ENCODE results near the gene SF3B1.

DNA sequence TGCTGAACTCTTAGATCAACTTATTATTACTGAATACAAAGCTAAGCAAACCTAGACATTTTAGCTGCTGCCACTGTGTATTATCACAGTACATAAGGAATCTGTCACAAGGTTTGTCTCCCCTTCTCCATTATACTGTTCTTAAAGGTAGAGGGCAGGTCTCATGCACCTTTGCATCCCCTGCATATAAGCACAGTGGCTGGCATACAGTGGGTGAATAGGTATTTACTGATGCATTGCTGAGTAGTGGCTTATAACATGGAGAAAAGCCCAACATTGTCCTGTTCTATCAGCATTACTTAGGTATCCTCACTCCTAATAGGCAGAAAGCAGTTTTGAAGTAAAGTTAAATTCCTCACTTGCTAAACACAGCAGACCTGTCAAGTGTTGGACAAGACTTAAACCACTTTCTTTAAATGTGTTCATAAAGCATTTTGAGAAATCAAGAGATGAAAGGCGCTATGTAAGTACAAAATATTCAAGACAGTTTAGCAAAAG, 43.6 kb downstream of the SF3B1 start:
- TF ChIP-seq CTCF (optimal IDR thresholded peaks at IDR 0.05 in 1 of 3, IDR thresholded peaks at IDR 0.05 in 1 of 3, conservative IDR thresholded peaks at IDR 0.05 in 1 of 3; ENCODE audit: extremely low read depth in 1 of 3, insufficient read depth in 2 of 3, low read length in 3 of 3) (no peak), EZH2 (IDR thresholded peaks at IDR 0.05; ENCODE audit: low read length) (no peak)
